H54 (cell line): ENCODE results near the gene ITIH1.
"Not testable (repeated sequence)": the region's sequence is repeated elsewhere in the genome, so short reads cannot be mapped to it uniquely, and the experiment has no call there.

Experiments
- DNase-seq: peaks from one replicate; pipeline ENCODE4 v3.0.0; 2011; ENCODE audit warnings: low spot score, mixed read lengths; ENCODE audit not compliant: insufficient read length
- FAIRE-seq: peaks from 3 replicates; lab custom pipeline; 2011; peaks lifted over from hg19 to GRCh38; lab: Jason Lieb, UNC
- POLR2A ChIP-seq: IDR thresholded peaks from 2 replicates; pipeline ENCODE4 v1.6.1; 2011; ENCODE audit warnings: low read depth, mild to moderate bottlenecking, low read length

The ITIH1 gene, protein sequence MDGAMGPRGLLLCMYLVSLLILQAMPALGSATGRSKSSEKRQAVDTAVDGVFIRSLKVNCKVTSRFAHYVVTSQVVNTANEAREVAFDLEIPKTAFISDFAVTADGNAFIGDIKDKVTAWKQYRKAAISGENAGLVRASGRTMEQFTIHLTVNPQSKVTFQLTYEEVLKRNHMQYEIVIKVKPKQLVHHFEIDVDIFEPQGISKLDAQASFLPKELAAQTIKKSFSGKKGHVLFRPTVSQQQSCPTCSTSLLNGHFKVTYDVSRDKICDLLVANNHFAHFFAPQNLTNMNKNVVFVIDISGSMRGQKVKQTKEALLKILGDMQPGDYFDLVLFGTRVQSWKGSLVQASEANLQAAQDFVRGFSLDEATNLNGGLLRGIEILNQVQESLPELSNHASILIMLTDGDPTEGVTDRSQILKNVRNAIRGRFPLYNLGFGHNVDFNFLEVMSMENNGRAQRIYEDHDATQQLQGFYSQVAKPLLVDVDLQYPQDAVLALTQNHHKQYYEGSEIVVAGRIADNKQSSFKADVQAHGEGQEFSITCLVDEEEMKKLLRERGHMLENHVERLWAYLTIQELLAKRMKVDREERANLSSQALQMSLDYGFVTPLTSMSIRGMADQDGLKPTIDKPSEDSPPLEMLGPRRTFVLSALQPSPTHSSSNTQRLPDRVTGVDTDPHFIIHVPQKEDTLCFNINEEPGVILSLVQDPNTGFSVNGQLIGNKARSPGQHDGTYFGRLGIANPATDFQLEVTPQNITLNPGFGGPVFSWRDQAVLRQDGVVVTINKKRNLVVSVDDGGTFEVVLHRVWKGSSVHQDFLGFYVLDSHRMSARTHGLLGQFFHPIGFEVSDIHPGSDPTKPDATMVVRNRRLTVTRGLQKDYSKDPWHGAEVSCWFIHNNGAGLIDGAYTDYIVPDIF

DNA sequence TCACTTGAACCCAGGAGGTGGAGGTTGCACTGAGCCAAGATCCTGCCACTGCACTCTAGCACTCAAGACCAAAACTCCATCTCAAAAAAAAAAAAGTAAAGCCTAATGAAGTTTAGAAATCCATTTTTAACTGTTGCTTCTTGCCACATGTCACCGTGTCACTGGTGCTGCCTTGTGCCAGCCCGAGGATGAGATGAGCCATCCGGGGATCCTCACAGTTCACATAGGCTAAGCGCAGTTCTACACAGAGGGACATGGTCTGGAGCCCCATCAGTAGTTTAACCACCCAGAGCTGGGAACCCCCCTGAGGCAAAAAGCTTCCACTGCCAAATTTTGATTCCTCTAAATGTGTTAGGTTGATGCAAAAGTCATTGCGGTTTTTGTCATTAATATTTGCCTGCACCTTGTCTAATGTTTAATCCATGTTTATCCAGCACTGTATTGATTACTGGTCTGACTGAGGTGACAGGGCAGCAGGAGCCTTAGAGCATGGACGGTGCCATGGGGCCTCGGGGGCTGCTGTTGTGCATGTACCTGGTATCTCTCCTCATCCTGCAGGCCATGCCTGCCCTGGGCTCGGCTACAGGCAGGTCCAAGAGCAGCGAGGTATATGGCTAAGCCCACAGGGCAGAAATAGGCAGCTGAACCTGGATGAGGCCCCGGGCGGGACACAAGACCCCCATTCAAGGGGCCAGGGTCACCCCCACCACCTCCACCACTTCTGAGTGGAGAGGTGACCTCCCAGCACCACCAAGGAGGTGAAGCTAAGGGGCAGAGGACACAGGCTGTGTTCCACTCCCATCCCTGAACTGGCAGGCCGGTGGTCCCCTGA is at the start of gene ITIH1:
ITIH1 (plus strand) TSS at position 473 of the 832 bp plus-strand sequence; CDS start at position 490, 17 bp downstream.
- DNase-seq, result no peak
- no peak for TF ChIP-seq POLR2A
- no peak for FAIRE-seq

DNA sequence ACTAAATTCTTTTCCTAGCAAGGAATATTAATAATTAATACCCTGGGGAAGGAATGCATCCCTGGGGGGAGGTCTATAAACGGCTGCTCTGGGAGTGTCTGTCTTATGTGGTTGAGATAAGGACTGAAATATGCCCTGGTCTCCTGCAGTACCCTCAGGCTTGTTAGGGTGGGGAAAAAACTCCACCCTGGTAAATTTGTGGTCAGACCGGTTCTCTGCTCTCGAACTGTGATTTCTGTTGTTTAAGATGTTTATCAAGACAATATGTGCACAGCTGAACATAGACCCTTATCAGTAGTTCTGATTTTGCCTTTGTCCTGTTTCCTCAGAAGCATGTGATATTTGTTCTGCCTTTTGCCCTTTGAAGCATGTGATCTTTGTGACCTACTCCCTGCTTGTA is 48.6 kb upstream of the ITIH1 start:
- not testable (repeated sequence) for FAIRE-seq, DNase-seq

DNA sequence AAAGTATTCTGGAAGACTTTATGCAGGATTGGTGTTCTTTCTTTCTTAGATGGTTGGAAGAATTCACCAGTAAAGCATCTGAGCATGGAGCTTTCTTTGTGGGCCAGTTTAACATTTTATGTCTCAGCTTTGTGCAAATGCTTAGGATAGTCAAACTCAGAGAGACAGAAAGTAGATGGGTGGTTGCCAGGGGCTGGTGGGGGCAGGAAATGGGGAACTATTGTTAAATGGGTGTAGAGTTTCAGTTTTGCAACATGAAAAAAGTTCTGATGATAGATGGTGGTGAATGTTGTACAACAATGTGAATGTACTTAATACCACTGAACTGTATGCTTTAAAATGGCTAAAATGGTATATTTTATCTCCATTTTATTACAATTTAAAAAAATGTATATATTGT is 46.7 kb upstream of the ITIH1 start:
- DNase-seq, result no peak
- TF ChIP-seq POLR2A, result no peak
- no peak for FAIRE-seq

DNA sequence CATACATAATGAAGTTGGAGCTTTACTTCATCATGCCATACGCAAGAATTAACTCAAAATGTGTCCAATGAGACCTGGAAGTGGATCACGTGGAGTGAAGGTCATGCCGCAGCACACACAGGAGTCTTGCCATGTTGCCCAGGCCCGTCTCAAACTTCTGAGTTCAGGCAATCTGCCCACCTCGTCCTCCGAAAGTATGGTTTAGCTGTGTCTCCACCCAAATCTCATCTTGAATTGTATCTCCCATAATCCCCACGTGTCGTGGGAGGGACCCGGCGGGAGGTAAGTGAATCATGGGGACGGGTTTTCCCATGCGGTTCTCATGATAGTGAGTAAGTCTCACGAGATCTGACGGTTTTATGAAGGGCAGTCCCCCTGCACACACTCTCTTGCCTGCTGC is 45.8 kb upstream of the ITIH1 start:
- DNase-seq (no peak), FAIRE-seq (no peak)
- TF ChIP-seq POLR2A, result no peak

DNA sequence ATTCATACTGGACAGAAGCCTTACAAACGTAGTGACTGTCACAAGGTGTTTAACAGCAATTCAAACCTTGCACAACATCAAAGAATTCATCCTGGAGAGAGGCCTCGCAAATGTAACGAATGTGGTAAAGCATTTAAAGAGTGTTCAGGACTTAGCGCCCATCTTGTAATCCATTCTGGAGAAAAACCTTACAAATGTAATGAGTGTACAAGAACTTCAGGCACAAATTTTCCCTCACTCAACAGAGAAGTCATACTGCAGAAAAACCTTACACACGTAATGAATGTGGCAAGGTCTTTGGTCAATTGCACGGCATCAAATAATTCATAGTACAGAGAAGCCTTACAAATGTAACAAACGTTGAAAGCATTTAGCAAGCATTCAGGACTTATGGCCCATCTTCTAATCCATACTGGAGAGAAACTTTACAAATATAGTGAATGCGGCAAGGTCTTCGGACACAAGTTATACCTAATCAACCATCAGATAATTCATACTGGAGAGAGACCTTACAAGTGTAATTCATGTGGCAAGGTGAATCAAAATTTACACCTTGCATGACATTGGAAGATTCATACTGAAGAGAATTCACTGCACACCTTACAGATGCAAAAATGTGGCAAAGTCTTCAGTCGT is 44.0 kb upstream of the ITIH1 start:
- no peak for FAIRE-seq

DNA sequence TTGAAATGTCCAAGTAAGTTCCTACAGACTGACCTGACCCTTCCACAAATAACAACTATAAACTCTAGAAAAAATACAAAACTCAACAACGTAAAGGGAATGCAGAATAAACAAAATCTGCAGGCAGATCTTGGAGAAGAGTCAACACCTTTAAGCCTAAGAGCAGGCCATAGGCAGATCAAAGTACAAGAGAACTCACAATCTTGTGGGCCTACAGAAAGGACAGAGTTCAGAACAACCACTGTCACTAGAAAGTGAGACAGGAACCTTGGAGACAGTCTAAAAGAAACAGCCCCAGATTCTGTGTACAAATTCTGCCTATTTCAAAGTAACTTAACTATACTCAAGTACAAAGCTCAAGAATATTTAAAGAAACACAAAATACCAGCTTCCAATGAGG is 37.7 kb upstream of the ITIH1 start:
- FAIRE-seq (no peak), DNase-seq (no peak)
- TF ChIP-seq POLR2A, result no peak

More for the DNA sequence above, 44.0 kb upstream of the ITIH1 start:
- TF ChIP-seq POLR2A, result no peak
- no peak for DNase-seq

DNA sequence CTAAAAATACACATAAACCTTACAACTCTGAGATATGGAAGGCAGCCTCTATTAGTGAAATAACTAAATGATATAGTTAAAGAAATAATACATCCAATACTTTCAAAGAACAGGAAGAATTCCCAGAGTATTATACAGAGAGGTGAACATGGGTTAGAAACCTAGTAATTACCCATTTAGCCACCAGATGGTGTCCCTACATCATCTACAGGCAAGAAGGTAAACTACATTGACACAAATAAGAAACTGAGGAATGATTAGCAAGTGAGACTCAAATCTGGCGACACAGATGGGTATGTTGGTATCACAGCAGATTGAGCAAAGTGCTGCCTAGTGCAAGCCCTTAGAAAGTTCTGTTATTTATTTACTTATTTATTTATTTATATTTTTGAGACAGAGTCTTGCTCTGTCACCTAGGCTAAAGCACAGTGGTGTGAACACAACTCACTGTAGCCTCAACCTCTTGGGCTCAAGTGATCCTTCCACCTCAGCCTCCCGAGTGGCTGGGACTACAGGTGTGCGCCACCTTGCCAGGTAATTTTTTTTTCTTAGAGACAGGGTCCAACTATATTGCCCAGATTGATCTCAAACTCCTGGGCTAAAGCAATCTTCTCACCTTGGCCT is 34.9 kb upstream of the ITIH1 start:
- peak; percentile 48 for FAIRE-seq
- peak; percentile 6 for DNase-seq
- TF ChIP-seq POLR2A, result no peak

DNA sequence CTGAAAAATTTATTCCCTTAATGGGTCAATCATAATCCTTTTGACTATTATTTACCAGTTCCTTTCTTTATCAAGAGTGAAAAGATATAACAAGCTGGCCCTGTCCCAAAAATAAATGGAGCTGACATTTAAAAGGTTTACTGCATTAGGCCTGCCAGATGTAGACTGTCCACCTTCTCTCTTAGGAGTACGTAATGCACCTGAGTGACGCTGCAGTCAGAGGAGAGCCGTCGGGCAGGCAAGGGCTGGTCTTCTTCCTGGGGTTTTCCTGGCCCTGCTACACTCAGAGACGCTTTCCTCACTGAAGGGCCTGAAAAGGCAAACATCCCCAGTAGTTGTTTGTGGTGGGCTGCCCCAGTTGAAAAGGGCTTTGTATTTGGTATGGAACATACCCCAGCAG is 34.2 kb upstream of the ITIH1 start:
- no peak for DNase-seq
- no peak for TF ChIP-seq POLR2A
- FAIRE-seq, result no peak

DNA sequence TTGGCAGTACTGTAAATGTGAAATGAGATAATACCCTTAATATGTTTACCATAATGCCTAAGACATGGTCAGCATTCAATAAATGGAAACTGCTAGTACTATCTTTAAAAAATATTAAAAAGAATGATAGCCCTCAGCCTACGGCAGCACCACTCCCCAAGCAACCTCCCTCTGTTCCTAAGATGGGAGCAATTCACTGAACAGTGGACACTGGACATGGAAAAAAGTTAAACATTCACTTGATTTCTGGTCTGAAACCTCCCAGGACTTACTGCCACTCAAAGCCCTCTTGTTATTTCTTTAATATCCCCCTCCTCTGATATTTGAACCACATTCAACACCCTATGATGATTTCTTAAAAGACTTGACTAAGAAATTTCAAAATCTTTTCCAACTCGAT is 33.7 kb upstream of the ITIH1 start:
- DNase-seq (no peak), FAIRE-seq (no peak)
- no peak for TF ChIP-seq POLR2A

DNA sequence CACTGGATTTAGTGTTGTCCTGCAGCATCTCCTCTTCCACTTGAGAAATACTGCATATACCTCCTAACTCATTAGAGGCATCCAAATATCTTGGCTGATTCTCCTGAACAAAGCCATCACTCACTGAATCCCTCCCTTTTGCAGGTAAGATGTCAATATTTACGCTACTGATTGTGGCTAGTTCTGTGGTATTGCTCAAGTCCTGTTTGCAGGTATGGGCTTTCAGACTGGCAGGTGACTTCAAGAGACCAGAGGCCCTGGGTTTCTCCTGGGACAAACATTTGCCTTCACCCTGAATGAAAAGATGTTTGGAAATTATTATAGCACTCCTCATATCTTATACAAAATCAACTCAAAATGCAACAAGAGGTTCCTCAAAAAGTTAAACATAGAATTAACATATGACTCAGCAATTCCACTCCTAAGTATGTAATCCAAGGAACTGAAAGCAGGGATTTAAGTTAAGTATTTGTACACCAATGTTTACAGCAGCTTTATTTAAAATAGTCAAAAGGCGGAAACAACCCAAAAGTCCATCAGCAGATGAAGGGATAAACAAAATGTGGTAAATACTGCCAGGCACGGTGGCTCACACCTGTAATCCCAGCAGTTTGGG is 25.2 kb upstream of the ITIH1 start:
- DNase-seq, result no peak
- no peak for TF ChIP-seq POLR2A
- no peak for FAIRE-seq

DNA sequence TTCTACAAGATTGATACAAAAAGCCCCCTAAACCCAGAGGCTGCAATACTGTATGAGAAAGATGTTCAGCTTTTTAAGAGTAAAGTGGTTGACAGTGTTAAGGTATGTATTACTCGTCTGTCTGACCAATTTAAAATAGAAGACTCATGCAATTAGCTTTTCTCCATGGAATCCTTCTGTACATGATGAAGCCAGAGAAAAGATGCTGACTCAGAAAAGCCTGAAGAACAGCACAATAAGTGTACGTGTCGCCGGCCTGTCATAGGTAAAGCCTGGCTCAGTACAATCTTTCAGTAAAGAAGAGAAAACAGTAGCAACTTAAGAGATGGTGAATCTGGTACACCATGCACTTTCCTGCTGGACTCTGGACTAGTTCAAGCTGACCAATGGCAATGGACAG is 23.0 kb upstream of the ITIH1 start:
- DNase-seq (no peak), FAIRE-seq (no peak)
- no peak for TF ChIP-seq POLR2A

DNA sequence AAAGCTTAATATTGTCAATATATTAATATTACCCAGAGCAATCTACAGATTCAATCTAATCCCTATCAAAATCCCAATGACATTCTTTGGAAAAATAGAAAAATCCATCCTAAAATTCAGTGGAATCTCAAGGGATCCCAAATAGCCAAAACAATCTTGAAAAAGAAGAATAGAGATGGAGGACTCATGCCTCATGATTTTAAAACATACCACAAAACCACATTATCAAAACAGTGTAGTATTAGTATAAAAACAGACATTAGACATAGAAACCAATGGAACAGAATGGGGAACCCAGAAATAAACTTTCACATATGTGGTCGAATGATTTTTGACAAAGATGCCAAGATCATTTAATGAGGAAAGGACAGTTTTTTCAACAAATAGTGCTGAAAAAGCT is 21.3 kb upstream of the ITIH1 start:
- no peak for TF ChIP-seq POLR2A
- DNase-seq (no peak), FAIRE-seq (no peak)
